ENCODE data around the gene RNF150. TPM values are rescaled to one million over a fixed set of nuclear protein-coding genes. Genes with fewer than 3 reads are reported as not detected.

RNF150 gene
- total RNA-seq, 1 experiment from 2014 or later = 1.3 TPM

- H3K27ac ChIP-seq (ENCODE audit: low read length) = no peak overlapping the region
- no peak for ATAC-seq
- CTCF ChIA-PET = no interaction called here
These were observed 188.7 kb downstream of the RNF150 start for GRCh38 chr4:140944572-140944971.

DNA sequence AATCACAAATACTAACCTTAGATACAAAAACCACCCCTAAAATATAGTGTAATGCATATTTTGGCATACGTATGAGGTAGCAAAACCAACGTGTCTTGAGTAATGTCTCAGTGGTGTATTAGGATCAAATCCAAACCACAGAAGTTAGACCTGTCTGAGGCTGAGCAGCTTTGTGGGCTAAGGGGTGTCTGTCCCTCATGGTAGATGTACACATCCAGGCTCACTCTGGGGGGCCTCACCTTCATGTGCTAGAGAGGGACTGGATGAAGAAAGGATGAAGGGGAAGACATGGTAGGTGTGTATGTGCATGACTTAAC lies 189.1 kb downstream of the RNF150 start:
- no peak for ATAC-seq

More at GRCh38 chr4:140944572-140944971, 188.7 kb downstream of the RNF150 start:
- Histone ChIP-seq H3K4me3 (ENCODE audit: low read depth in 2 of 2, low read length in 2 of 2) (no peak overlapping the region), H3K9me3 (ENCODE audit: control insufficient read depth, insufficient read depth, low read depth, low read length) (no peaks in the 10 kb centered on the region), H3K27me3 (ENCODE audit: control insufficient read depth, insufficient read depth, low read length) (no peaks in the 10 kb centered on the region), H3K36me3 (ENCODE audit: control insufficient read depth, insufficient read depth, low read length) (no peaks in the 10 kb centered on the region), H3K4me1 (ENCODE audit: control insufficient read depth, insufficient read depth, low read length) (no peaks in the 10 kb centered on the region)
- in situ Hi-C loops (cut with HindIII; ENCODE audit: low pct_unique_long_range_greater_than_20kb, low sequenced_read_pairs) = no loop called here
- no peak for TF ChIP-seq REST (IDR thresholded peaks at IDR 0.05; ENCODE audit: insufficient read depth in 1 of 2, low read depth in 2 of 2, low read length in 1 of 2)
- TF ChIP-seq CTCF (IDR thresholded peaks at IDR 0.05) = no peak
- TF ChIP-seq POLR2AphosphoS5 (IDR thresholded peaks at IDR 0.05; ENCODE audit: low read depth, low read length) = no peak
- no peak for TF ChIP-seq TCF7L2 (IDR thresholded peaks at IDR 0.05; ENCODE audit: low read depth, low read length)
- TF ChIP-seq SIN3A (IDR thresholded peaks at IDR 0.05; ENCODE audit: borderline replicate concordance, insufficient read depth, low read depth, low read length) = no peak
- BruUV-seq (replicated peaks) = no TSS peak
- POLR2A ChIA-PET = no interaction called here
- no peak for DNase-seq (ENCODE audit: low read depth, low spot score)
- intact Hi-C loops (cut with micrococcal nuclease; ENCODE audit: unreplicated experiment) = no loop called here

More for the DNA sequence above, 189.1 kb downstream of the RNF150 start:
- no peak overlapping the region for H3K27ac ChIP-seq (ENCODE audit: low read length)
- in situ Hi-C loops (cut with HindIII; ENCODE audit: low pct_unique_long_range_greater_than_20kb, low sequenced_read_pairs) (no loop called here), intact Hi-C loops (cut with micrococcal nuclease; ENCODE audit: unreplicated experiment) (no loop called here)
- BruUV-seq (replicated peaks) = no TSS peak
- ChIA-PET POLR2A (no interaction called here), CTCF (no interaction called here)
- no peaks in the 10 kb centered on the region for H3K27me3 ChIP-seq (ENCODE audit: control insufficient read depth, insufficient read depth, low read length)
- no peak overlapping the region for H3K4me3 ChIP-seq (ENCODE audit: low read depth in 2 of 2, low read length in 2 of 2)
- TF ChIP-seq POLR2AphosphoS5 (IDR thresholded peaks at IDR 0.05; ENCODE audit: low read depth, low read length) = no peak
- no peak for TF ChIP-seq REST (IDR thresholded peaks at IDR 0.05; ENCODE audit: insufficient read depth in 1 of 2, low read depth in 2 of 2, low read length in 1 of 2)
- TF ChIP-seq CTCF (IDR thresholded peaks at IDR 0.05) = no peak
- no peak for TF ChIP-seq TCF7L2 (IDR thresholded peaks at IDR 0.05; ENCODE audit: low read depth, low read length)
- no peak for TF ChIP-seq SIN3A (IDR thresholded peaks at IDR 0.05; ENCODE audit: borderline replicate concordance, insufficient read depth, low read depth, low read length)
- H3K4me1 ChIP-seq (ENCODE audit: control insufficient read depth, insufficient read depth, low read length) = no peaks in the 10 kb centered on the region
- H3K9me3 ChIP-seq (ENCODE audit: control insufficient read depth, insufficient read depth, low read depth, low read length) = no peaks in the 10 kb centered on the region
- DNase-seq (ENCODE audit: low read depth, low spot score) = no peak
- H3K36me3 ChIP-seq (ENCODE audit: control insufficient read depth, insufficient read depth, low read length) = no peaks in the 10 kb centered on the region
